ENCODE measurements around the gene DYNLRB1. TPM values are rescaled to one million over a fixed set of nuclear protein-coding genes. Genes with fewer than 3 reads are reported as not detected.
A peak's percentile ranks its signal among the peaks of the same experiment; 100 is the strongest.

The DYNLRB1 gene
- total and polyA plus RNA-seq, 9 of the 15 experiments (the other 6 are each of a cell fraction or from before 2014, with no cell fraction given), result 48.7 to 358 (median 121) TPM

GRCh38 chr20:34516247-34517113, at the start of gene DYNLRB1 (continued):
- TF ChIP-seq ZNF436 (CRISPR knock-in tag; IDR thresholded peaks at IDR 0.05) (0 out of 2 replicates have a peak, but pooled peaks have one; percentile 38), GATAD2B (IDR thresholded peaks at IDR 0.05; ENCODE audit: borderline replicate concordance) (no peak), ZNF507 (tag; conservative IDR thresholded peaks at IDR 0.05) (no peak), VEZF1 (CRISPR knock-in tag; IDR thresholded peaks at IDR 0.05) (peak; percentile 84), ATF7 (IDR thresholded peaks at IDR 0.05) (peak; percentile 54), ZNF511 (CRISPR knock-in tag; IDR thresholded peaks at IDR 0.05) (0 out of 2 replicates have a peak, but pooled peaks have one; percentile 14), MAX (CRISPR knock-in tag; IDR thresholded peaks at IDR 0.05) (peak; percentile 30; the same call in 1 of the 2 replicates), U2AF2 (optimal IDR thresholded peaks at IDR 0.05; ENCODE audit: low read depth, low read length) (no peak), ZBTB11 (CRISPR knock-in tag; IDR thresholded peaks at IDR 0.05) (peak in 2 of 3 experiments; percentile 41 to 95; a peak in 3 of 6 replicates), RBM25 (IDR thresholded peaks at IDR 0.05; ENCODE audit: low read depth, low read length, severe bottlenecking) (peak; percentile 70), RBFOX2 (IDR thresholded peaks at IDR 0.05; ENCODE audit: low read depth, low read length) (peak; percentile 92), NR2C1 (IDR thresholded peaks at IDR 0.05) (no peak), NR2C1 (tag; IDR thresholded peaks at IDR 0.05) (no peak), GATA2 (CRISPR knock-in tag; IDR thresholded peaks at IDR 0.05) (peak; percentile 52), SAP30 (IDR thresholded peaks at IDR 0.05; ENCODE audit: borderline replicate concordance, insufficient read depth, low read depth, low read length, poor library complexity, severe bottlenecking) (peak; percentile 20), FOXJ3 (CRISPR knock-in tag; IDR thresholded peaks at IDR 0.05) (no peak), ZBTB17 (CRISPR knock-in tag; IDR thresholded peaks at IDR 0.05) (peak; percentile 97), HNRNPLL (IDR thresholded peaks at IDR 0.05; ENCODE audit: low read depth, low read length, poor library complexity, severe bottlenecking) (peak; percentile 58), ZBTB2 (IDR thresholded peaks at IDR 0.05) (peak; percentile 92)

Measured in K562 (cell line).